HFF-Myc (cell line): ENCODE results near the gene CYB561.

Experiments
- DNase-seq: peaks from one replicate; pipeline ENCODE4 v3.0.0-alpha.2; 2011; ENCODE audit warnings: low read depth; ENCODE audit errors: extremely low read depth
- H3K4me3 ChIP-seq: replicated peaks from 2 replicates; pipeline ENCODE4 v1.5.1; 2011; ENCODE audit warnings: low read depth, mild to moderate bottlenecking, control low read depth, low read length
- TF ChIP-seq, protein P1 (sequence below): IDR thresholded peaks from 2 replicates; pipeline ENCODE4 v1.5.1; 2012; ENCODE audit warnings: mild to moderate bottlenecking, low read depth, low read length, control low read depth; ENCODE audit errors: missing control alignments

Gene CYB561

DNA sequence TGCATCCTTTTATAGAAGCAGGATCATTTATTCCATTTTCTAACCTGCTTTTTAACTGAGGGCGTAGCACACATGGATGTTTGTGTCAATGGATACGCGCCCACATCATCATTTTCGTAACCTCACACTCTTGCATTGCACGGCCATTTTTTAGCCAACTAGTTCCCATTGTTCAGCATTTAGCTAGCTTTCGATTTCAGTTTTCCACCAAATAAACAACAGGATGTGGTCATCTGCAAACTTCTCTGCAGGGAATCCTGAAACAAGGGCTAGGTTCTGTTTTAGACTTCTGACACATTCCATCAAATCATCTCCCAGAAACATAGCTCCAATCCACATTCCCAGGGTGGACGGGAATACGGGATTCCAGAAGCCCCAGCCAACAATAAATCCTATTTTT lies 6.4 kb downstream of the CYB561 start:
- TF ChIP-seq, protein P1, sequence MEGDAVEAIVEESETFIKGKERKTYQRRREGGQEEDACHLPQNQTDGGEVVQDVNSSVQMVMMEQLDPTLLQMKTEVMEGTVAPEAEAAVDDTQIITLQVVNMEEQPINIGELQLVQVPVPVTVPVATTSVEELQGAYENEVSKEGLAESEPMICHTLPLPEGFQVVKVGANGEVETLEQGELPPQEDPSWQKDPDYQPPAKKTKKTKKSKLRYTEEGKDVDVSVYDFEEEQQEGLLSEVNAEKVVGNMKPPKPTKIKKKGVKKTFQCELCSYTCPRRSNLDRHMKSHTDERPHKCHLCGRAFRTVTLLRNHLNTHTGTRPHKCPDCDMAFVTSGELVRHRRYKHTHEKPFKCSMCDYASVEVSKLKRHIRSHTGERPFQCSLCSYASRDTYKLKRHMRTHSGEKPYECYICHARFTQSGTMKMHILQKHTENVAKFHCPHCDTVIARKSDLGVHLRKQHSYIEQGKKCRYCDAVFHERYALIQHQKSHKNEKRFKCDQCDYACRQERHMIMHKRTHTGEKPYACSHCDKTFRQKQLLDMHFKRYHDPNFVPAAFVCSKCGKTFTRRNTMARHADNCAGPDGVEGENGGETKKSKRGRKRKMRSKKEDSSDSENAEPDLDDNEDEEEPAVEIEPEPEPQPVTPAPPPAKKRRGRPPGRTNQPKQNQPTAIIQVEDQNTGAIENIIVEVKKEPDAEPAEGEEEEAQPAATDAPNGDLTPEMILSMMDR: no peak
- H3K4me3 ChIP-seq: no peak overlapping the region
- no peak for DNase-seq

DNA sequence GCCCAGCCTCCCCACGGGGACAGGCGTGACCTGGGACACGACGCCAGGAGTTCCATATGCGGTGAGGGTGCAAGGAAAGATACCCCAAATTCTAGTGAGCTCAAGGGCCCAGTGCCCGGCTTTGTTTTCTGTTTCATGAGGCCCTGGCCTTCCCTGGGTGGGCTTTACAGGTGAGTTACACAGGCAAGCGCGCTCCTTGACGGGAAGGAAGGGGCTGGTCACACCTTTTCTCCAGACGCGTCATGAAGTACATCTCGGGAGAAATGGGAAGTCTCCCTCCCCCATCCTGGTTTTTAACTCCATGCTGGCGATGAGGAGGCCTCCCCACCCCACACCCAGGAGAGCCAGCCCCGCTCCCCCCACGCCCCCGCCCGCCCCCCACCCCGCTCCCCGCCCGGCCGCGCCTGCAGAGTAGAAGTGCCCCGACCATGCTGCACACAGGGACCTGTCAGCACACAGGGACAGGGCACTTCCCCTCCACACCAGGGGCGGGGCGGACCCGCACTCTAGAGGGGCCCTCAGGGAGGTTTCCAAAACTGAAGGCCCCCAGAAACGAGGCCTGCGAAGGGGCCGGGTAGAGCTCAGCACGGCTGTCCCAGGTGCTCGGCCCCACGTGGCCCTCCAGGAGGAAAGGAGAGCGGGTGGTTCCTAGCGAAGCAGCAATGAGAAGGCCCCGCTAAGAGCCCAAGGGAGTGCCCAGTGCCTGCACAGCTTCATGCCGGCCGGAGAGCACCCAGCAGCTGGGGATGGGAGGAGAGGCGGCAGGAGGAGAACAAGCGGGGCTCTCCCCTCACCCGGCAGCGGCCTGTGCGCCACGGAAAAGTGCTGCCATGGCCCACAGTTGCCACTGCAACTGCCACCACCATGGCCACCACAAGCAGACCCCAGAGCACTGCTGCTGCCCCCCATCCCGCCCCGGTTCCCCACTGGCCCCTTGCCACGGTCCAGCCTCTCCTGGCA lies 7.7 kb downstream of the CYB561 start:
- H3K4me3 ChIP-seq: no peak overlapping the region
- DNase-seq: no peak
- TF ChIP-seq, protein P1: no peak

DNA sequence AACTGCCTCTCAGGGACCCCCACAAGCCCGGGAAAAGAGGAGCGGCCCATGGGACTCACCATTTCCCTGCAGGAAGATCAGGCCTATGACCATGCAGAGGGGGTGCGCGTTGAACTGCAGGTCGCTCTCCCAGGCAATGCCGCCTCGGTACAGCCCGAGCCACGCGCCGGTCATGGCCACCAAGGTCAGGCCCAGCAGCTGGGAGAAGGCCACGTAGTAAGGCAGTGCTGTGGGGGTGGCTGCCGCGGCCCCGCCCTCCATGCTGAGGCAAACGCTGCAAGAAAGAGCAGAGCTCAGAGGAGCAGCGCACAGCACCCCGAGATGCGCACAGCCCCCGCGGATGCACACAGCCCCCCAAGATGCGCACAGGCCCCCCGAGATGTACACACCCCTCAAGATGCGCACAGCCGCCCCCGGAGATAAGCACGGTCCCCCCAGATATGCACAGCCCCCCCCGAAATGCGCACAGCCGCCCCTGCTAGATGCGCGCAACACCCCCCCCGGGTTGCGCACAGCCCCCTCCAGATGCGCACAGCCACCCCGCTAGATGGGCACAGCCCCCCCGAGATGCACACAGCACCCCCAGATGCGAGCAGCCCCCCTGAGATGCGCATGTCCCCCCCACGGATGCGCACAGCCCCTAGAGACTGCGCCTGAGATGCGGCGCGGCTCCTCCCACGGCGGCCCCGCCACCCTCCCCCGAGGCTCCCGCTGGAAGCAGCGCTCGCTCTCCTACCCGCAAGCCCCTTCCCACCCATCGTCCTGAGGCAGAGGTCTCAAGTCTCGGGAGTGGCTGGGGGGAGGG lies 8.6 kb downstream of the CYB561 start:
- TF ChIP-seq, protein P1: no peak
- no peak for DNase-seq

DNA sequence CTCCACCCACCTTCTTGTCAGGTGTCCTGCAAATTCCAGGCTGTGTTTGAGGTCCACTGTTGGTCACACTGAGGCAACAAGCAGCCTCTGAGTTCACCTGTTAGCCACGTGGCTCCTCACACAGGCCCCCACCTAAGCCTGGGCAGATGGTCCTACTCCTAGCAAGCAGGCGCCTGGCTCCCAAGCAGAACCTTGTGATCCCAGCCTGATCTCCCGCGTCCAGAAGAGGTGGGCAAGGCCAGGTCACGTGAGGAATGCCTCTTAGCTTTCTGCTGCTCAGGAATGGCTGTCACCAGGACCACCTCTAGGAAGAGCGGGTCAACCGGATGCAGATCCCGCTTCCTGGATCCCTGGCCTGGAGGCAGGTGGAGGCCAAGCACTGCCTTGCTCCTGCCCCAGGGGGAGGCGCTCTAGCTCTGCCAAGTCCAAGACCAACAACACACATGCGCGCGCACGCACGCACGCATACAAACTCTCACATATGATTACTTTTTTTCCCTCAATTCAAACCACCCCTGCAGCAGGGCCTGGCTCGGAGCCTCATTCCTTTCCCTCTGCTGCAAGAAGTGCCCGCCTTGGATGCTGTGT lies 9.5 kb downstream of the CYB561 start:
- H3K4me3 ChIP-seq: no peak overlapping the region
- TF ChIP-seq, protein P1: peak; percentile 24
- no peak for DNase-seq

More for the DNA sequence above, 8.6 kb downstream of the CYB561 start:
- no peak overlapping the region for H3K4me3 ChIP-seq

DNA sequence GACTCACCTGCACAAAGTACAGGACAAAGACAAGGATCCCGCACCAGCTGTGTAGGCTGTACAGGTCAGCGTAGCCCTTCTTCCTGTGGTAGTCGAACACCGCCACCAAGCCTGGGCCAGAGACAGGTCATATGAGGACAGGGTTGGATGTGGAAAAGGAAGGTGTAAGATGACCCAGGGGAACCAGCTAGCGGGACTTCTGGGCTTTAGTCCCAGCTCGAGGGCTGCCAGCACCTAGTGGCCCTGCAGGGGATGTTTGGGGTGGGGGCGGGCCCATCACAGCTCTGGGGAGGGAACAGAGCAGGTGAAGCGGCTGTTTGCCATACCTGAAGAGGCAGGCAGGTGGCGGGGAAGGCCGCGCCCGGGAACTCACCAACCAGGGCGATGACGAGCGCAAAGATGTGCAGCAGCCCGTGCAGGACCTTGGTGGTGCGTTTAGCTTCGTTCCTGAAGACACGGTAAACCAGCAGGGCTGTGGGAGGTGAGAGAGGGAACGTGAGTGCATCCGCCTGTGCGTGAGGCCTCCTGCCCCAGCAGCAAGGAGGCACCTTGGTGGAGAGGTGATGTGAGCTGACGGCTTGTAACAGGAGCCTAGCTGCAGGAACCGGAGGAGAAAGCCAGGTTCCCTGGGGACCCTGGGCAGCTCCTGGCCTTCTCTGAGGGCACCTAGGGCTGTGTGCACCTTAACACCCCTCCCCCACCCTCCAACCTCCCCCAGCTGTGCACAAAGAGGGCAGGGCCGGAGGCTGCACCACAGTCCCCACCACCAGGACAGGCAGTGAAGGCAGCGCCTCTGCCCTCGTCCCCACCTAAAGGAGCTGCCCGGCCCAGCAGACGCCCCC lies 10.2 kb downstream of the CYB561 start:
- TF ChIP-seq, protein P1: no peak
- no peak overlapping the region for H3K4me3 ChIP-seq
- DNase-seq: no peak
